Measurements from ENCODE around the gene BRMS1.

DNA sequence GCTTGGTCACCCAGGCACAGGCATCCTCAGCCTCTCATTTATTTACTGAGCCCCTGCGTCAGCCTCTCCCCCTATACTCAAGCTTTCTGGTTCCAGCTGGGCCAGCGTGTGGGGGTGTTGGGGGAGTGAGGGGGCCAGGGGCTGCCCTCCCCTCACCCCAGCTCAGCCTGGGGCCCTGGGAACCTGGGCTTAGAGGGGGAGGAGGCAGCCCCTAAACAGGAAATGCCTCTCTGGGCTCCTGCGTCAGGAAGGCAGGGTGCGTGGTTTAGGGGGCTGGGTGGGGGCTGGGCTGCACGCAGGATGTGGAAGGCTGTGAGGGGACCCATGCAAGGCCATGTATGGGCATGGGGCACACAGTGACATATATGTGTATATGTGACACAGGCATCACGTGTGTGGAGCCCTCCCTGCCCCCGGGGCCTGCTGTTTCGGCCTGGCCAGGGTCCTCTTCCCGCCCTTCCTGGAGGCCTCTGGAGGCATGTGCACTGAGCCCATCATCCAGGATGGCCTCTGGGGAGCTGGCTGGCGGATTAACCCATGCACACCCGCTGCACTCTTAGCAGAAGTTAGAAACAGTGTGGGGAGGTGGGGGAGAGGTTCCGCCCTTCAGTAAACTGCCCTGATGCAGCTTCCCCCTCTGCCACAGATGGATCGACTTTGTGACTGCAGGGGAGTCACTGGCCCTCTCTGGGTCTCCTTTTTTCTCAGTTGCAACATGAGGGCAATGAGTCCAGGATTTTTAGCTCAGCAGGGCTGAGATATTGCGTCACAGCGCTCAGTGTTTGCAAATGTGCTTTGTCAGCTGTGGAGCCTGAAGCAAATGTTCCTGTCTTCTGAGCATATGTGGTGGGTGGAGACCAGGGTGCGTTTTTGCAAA is 26.9 kb downstream of the BRMS1 start:
- TF ChIP-seq GATA2 (IDR thresholded peaks at IDR 0.05; ENCODE audit: low read depth, low read length) = no peak
- no peak for TF ChIP-seq GATA3 (IDR thresholded peaks at IDR 0.05; ENCODE audit: low read depth, low read length)
